ENCODE data around the gene PSMD14. TPM values are rescaled to one million over a fixed set of nuclear protein-coding genes. Genes with fewer than 3 reads are reported as not detected.
A peak's percentile ranks its signal among the peaks of the same experiment; 100 is the strongest.

PSMD14 gene
- total RNA-seq, 1 experiment from 2014 or later, result 83.7 TPM

GRCh38 chr2:161321944-161322648, 13.9 kb downstream of the PSMD14 start:
- Mint-ChIP-seq H3K27ac (peak overlapping the region in 2 of 3 experiments; percentile 38 to 53; a peak in 2 of 7 replicates), H3K36me3 (ENCODE audit: insufficient read depth in 1 of 3, low read depth in 3 of 3) (peaks cover 12 to 39% (median 14%) of the 10 kb centered on the region in 3 experiments; a peak in 6 of 7 replicates), H3K9me3 (no peaks in the 10 kb centered on the region), H3K4me1 (peaks cover 15 to 25% of the 10 kb centered on the region in 2 experiments), H3K27me3 (ENCODE audit: low read depth) (no peaks in the 10 kb centered on the region), H3K4me3 (0 out of 5 replicates have a peak overlapping the region, but pooled peaks of 1 of the 2 experiments have one; percentile 11)
- Histone ChIP-seq H4K91ac (ENCODE audit: insufficient read length, low read depth, low read length) (no peak overlapping the region), H4K5ac (ENCODE audit: insufficient read length, low read depth, low read length) (no peak overlapping the region), H3K9me3 (ENCODE audit: control insufficient read depth, low read depth, low read length) (no peaks in the 10 kb centered on the region), H3K23me2 (ENCODE audit: insufficient read length, low read depth, low read length, poor library complexity, severe bottlenecking) (no peaks in the 10 kb centered on the region), H4K8ac (replicated peaks; ENCODE audit: insufficient read length, low read depth, low read length) (no peak overlapping the region), H3K14ac (ENCODE audit: insufficient read depth, low read length) (no peak overlapping the region), H2AK5ac (ENCODE audit: insufficient read length, low read length) (no peak overlapping the region), H3T11ph (ENCODE audit: low read length) (no peak overlapping the region), H3K4me2 (ENCODE audit: insufficient read depth, insufficient read length, low read length) (peak overlapping the region; percentile 9), H3K27ac (ENCODE audit: insufficient read length, low read depth, low read length) (no peak overlapping the region), H3K27me3 (ENCODE audit: insufficient read depth, low read length) (no peaks in the 10 kb centered on the region), H3K9ac (ENCODE audit: extremely low read depth, insufficient read length, low read length) (no peak overlapping the region), H2BK5ac (ENCODE audit: insufficient read length, low read length) (no peak overlapping the region), H2BK120ac (ENCODE audit: low read depth, low read length, poor library complexity, severe bottlenecking) (no peak overlapping the region), H3K79me1 (ENCODE audit: insufficient read depth, low read depth, low read length, poor library complexity, severe bottlenecking) (peaks cover 2% of the 10 kb centered on the region), H2BK12ac (ENCODE audit: insufficient read length, low read depth, low read length) (no peak overlapping the region), H4K20me1 (ENCODE audit: control insufficient read depth, insufficient read depth, insufficient read length) (no peaks in the 10 kb centered on the region), H2BK15ac (ENCODE audit: low read depth, low read length) (no peak overlapping the region), H3K79me2 (ENCODE audit: insufficient read depth, low read length) (peaks cover 2% of the 10 kb centered on the region; the same call in 1 of the 2 replicates), H3K23ac (ENCODE audit: insufficient read length, low read depth, low read length) (no peak overlapping the region), H2AFZ (ENCODE audit: low read length) (no peak overlapping the region), H3K18ac (ENCODE audit: insufficient read length, low read depth, low read length) (no peak overlapping the region), H3K4ac (ENCODE audit: low read depth, low read length) (no peak overlapping the region), H3K56ac (ENCODE audit: insufficient read length, low read depth, low read length) (no peak overlapping the region), H2BK20ac (ENCODE audit: low read depth, low read length, poor library complexity, severe bottlenecking) (no peak overlapping the region), H3K4me1 (ENCODE audit: insufficient read depth, low read length) (peaks cover 2% of the 10 kb centered on the region; the same call in 1 of the 2 replicates)
- DNase-seq, result no peak
- no CpG with 5 or more reads among the region's 6 CpGs for WGBS (ENCODE audit: extremely low coverage, insufficient read length, low lambda C conversion rate)
- no peak for TF ChIP-seq CTCF (conservative IDR thresholded peaks at IDR 0.05)
